Lung (tissue), 12 donors: ENCODE results near the gene LGALS14. TPM values are rescaled to one million over a fixed set of nuclear protein-coding genes. Genes with fewer than 3 reads are reported as not detected.
"Not testable (repeated sequence)": the region's sequence is repeated elsewhere in the genome, so short reads cannot be mapped to it uniquely, and the experiment has no call there.

Experiments used
- ATAC-seq: fragments of 200-7000 bp; cut with Tn5 transposase; one replicate; pipeline ENCODE4 v1.9.1; 2020; ENCODE audit warnings: moderate number of reproducible peaks; ENCODE audit not compliant: insufficient read depth, low FRiP score
- DNase-seq, 3 donors: peaks; one replicate each; pipeline ENCODE4 v3.0.0-alpha.2; 2013 to 2017
- H3K27ac ChIP-seq, 2 donors: one replicate each; pipeline ENCODE4 v1.5.1; 2013; ENCODE audit warnings: mild to moderate bottlenecking in 2 of 2, moderate library complexity in 2 of 2, control low read depth in 1 of 2, inconsistent platforms in 1 of 2, low read depth in 1 of 2, low read length in 1 of 2
- H3K27me3 ChIP-seq, 3 donors: one replicate each; pipeline ENCODE4 v1.5.1; 2013; ENCODE audit warnings: low read length in 2 of 3; ENCODE audit not compliant: control insufficient read depth in 3 of 3, insufficient read depth in 3 of 3
- H3K36me3 ChIP-seq, 4 donors: one replicate each; pipeline ENCODE4 v1.5.1; 2013; ENCODE audit warnings: low read length in 4 of 4, mild to moderate bottlenecking in 1 of 4, moderate library complexity in 1 of 4; ENCODE audit not compliant: control insufficient read depth in 4 of 4, insufficient read depth in 4 of 4
- H3K4me1 ChIP-seq, 5 donors: one replicate each; pipeline ENCODE4 v1.5.1; 2013; ENCODE audit warnings: low read length in 5 of 5, mild to moderate bottlenecking in 2 of 5, moderate library complexity in 1 of 5; ENCODE audit not compliant: control insufficient read depth in 5 of 5, insufficient read depth in 5 of 5
- H3K4me3 ChIP-seq: one replicate; pipeline ENCODE4 v1.5.1; 2013; ENCODE audit warnings: mild to moderate bottlenecking, control low read depth, moderate library complexity
- H3K9ac ChIP-seq, 2 donors: one replicate each; pipeline ENCODE4 v1.5.1; 2013; ENCODE audit warnings: low read length in 2 of 2, control low read depth in 1 of 2; ENCODE audit not compliant: insufficient read depth in 1 of 2
- H3K9me3 ChIP-seq, 4 donors: one replicate each; pipeline ENCODE4 v1.5.1; 2013; ENCODE audit warnings: low read length in 3 of 4, mild to moderate bottlenecking in 1 of 4, moderate library complexity in 1 of 4; ENCODE audit not compliant: control insufficient read depth in 4 of 4, insufficient read depth in 3 of 4
- WGBS, 2 donors: extraction: QIAGEN DNeasy Blood & Tissue Kit; methylation state at CpG; one replicate each; pipeline ENCODE4 v1.1.7; 2013; 5-methylcytosine and 5-hydroxymethylcytosine counted together
- polyA plus RNA-seq, 2 donors: library from polyadenylated mRNA; stranded (reverse); fragments of 200-250 nt; gene quantifications; one replicate each; pipeline ENCODE4 v1.2.1, GENCODE V29; 2013
- total RNA-seq, 2 donors: library from RNA; depleted of rRNA in 1 of 2; stranded (reverse); fragments of >200 nt in 1 of 2; gene quantifications; one replicate each; pipeline ENCODE4 v1.2.1, GENCODE V29; 2014 to 2021
- TF ChIP-seq, protein P1 (sequence below): IDR thresholded peaks from 2 replicates; pipeline ENCODE4 v1.5.1; 2012; ENCODE audit warnings: mild to moderate bottlenecking; ENCODE audit errors: control extremely low read depth, extremely low read depth
- donor health status: control.
- donor health status: control.
- donor health status: Bipolar disorder and iron deficiency.
- donor health status: healthy.
- donor health status: DM: yes; HTN: yes; CAD: no.

The LGALS14 gene
- total and polyA plus RNA-seq, 4 donors, result not detected

DNA sequence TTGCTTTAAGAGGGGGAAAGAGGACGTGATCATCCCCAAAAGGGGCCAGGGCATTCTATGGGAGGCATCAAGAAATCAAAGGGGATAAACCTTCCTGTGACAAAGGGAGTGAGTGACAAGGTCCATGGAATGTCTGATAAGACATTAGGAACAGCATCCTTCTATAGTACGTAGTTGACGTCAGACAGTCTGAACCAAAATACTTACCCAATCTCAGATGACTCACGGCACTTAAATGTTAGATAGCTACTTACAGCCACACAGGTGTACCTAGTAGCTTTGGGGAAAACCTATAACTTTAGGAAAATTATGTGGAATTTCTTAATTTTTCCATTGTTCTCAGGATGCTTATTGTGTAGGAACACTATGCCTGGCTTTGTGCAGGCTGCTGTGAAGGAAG, 43.6 kb upstream of the LGALS14 start:
- no peak for DNase-seq
- no peaks in the 10 kb centered on the region for H3K36me3 ChIP-seq
- WGBS, 2 donors, result 79 to 89% methylated on average over 4 of the region's 4 CpGs

DNA sequence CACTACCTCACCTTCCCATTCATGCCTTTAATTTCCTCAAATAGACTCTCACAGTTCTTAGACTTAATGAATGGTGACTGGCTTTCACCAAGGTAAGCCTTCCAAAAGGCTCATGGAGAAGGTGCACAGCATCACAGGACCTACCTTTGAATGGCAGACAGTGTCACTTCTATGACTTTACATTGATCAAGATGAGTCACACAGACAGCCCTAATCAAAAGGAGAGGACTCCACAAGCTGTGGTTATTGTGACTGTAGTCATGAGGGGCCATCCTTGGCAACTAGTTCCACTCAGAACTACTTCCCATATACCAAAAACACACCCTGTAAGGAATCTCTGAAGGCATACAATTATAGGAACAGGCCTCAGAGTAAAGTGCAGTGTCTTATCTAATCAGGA, 42.7 kb upstream of the LGALS14 start:
- peaks cover 0 to 2% (median 0%) of the 10 kb centered on the region in 4 donors for H3K9me3 ChIP-seq
- ATAC-seq, result no peak
- H3K9ac ChIP-seq, result no peak overlapping the region
- no peak for DNase-seq
- TF ChIP-seq, protein P1, sequence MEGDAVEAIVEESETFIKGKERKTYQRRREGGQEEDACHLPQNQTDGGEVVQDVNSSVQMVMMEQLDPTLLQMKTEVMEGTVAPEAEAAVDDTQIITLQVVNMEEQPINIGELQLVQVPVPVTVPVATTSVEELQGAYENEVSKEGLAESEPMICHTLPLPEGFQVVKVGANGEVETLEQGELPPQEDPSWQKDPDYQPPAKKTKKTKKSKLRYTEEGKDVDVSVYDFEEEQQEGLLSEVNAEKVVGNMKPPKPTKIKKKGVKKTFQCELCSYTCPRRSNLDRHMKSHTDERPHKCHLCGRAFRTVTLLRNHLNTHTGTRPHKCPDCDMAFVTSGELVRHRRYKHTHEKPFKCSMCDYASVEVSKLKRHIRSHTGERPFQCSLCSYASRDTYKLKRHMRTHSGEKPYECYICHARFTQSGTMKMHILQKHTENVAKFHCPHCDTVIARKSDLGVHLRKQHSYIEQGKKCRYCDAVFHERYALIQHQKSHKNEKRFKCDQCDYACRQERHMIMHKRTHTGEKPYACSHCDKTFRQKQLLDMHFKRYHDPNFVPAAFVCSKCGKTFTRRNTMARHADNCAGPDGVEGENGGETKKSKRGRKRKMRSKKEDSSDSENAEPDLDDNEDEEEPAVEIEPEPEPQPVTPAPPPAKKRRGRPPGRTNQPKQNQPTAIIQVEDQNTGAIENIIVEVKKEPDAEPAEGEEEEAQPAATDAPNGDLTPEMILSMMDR, result no peak
- H3K36me3 ChIP-seq, result no peaks in the 10 kb centered on the region
- no peaks in the 10 kb centered on the region for H3K27me3 ChIP-seq
- no peaks in the 10 kb centered on the region for H3K4me1 ChIP-seq
- H3K4me3 ChIP-seq, result no peak overlapping the region
- no peak overlapping the region for H3K27ac ChIP-seq

More for the DNA sequence above, 43.6 kb upstream of the LGALS14 start:
- ATAC-seq, result no peak
- no peaks in the 10 kb centered on the region for H3K27me3 ChIP-seq
- TF ChIP-seq, protein P1, result no peak
- H3K4me3 ChIP-seq, result no peak overlapping the region
- no peak overlapping the region for H3K9ac ChIP-seq
- no peaks in the 10 kb centered on the region for H3K4me1 ChIP-seq
- H3K27ac ChIP-seq, result no peak overlapping the region
- peaks cover 0 to under 1% (median 0%) of the 10 kb centered on the region in 4 donors for H3K9me3 ChIP-seq

DNA sequence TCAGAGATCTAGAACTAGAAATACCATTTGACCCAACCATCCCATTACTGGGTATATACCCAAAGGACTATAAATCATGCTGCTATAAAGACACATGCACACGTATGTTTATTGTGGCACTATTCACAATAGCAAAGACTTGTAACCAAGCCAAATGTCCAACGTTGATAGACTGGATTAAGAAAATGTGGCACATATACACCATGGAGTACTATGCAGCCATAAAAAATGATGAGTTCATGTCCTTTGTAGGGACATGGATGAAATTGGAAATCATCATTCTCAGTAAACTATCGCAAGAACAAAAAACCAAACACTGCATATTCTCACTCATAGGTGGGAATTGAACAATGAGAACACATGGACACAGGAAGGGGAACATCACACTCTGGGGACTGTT, 34.4 kb upstream of the LGALS14 start:
- 75 to 84% methylated on average over 2 of the region's 3 CpGs for WGBS, 2 donors
- H3K27ac ChIP-seq, H3K4me1 ChIP-seq, H3K36me3 ChIP-seq, H3K4me3 ChIP-seq, DNase-seq, H3K9me3 ChIP-seq, ATAC-seq, H3K27me3 ChIP-seq, H3K9ac ChIP-seq: not testable (repeated sequence)

DNA sequence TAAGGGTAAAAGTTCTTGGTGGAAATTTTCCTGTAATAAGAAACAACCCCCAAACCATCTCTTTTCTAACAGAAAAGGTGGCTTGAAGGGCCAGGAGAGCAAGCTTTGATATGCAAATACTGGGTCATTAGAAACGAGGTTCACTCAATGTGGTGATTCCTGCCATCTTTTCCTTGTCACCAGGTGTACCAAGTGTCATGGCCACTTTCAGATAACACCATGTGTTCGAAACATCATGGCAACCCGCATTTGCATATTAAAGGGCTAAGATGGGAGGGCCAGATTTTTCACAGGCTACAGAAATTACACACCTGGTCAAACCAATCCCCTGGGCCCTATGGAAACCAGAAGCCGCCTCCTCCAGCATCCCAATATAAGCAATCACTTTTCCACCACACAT, 33.3 kb upstream of the LGALS14 start:
- whole genome bisulfite sequencing, 2 donors, result 41% methylated on average over 4 of the region's 4 CpGs
- Histone ChIP-seq H3K36me3 (no peaks in the 10 kb centered on the region), H3K4me1 (no peaks in the 10 kb centered on the region), H3K27me3 (no peaks in the 10 kb centered on the region), H3K27ac (no peak overlapping the region), H3K4me3 (no peak overlapping the region), H3K9me3 (peaks cover 0 to 3% (median 0%) of the 10 kb centered on the region in 4 donors), H3K9ac (no peak overlapping the region)
- no peak for ATAC-seq
- DNase-seq, result no peak
- TF ChIP-seq, protein P1, result no peak
